Mesothelial cell of epicardium (in vitro differentiated cells): ENCODE results near the gene ANGPT4. TPM values are rescaled to one million over a fixed set of nuclear protein-coding genes. Genes with fewer than 3 reads are reported as not detected.
"Not testable (repeated sequence)": the region's sequence is repeated elsewhere in the genome, so short reads cannot be mapped to it uniquely, and the experiment has no call there.

Source experiments
- DNase-seq, 2 experiments: peaks; one replicate each; pipeline ENCODE4 v3.0.0; 2021; ENCODE audit warnings: low spot score in 2 of 2; ENCODE audit not compliant: unreplicated experiment in 2 of 2
- H3K27ac Mint-ChIP-seq: 2 replicates; pipeline ENCODE4 v1.8.0; 2021; ENCODE audit warnings: mixed read lengths
- H3K27me3 Mint-ChIP-seq: 2 replicates; pipeline ENCODE4 v1.8.0; 2021; ENCODE audit warnings: low read depth, mixed read lengths
- H3K36me3 Mint-ChIP-seq: 2 replicates; pipeline ENCODE4 v1.8.0; 2021; ENCODE audit warnings: mixed read lengths
- H3K4me1 Mint-ChIP-seq: 2 replicates; pipeline ENCODE4 v1.8.0; 2021; ENCODE audit warnings: mixed read lengths
- H3K4me3 Mint-ChIP-seq: 2 replicates; pipeline ENCODE4 v1.8.0; 2021; ENCODE audit warnings: mild to moderate bottlenecking, moderate library complexity, mixed read lengths
- H3K9me3 Mint-ChIP-seq: 2 replicates; pipeline ENCODE4 v1.8.0; 2021; ENCODE audit warnings: mixed read lengths
- CTCF ChIP-seq: fragments of 200-600 bp; sonication (generic); IDR thresholded peaks from one replicate; pipeline ENCODE4 v1.5.0; 2021; ENCODE audit warnings: antibody characterized with exemption; ENCODE audit not compliant: unreplicated experiment
- total RNA-seq: library from RNA; stranded (reverse); gene quantifications from 3 replicates; pipeline ENCODE4 v1.2.1, GENCODE V29; 2021

Gene ANGPT4
- total RNA-seq, 1 donor from 2014 or later = 0.31 TPM

GRCh38 chr20:854601-855000 is 61.5 kb downstream of the ANGPT4 start:
- H3K27me3 Mint-ChIP-seq = no peaks in the 10 kb centered on the region
- H3K27ac Mint-ChIP-seq = no peak overlapping the region
- peaks cover 4% of the 10 kb centered on the region for H3K4me1 Mint-ChIP-seq
- no peak for TF ChIP-seq CTCF
- DNase-seq = no peak
- H3K36me3 Mint-ChIP-seq = peaks cover 9% of the 10 kb centered on the region
- no peak overlapping the region for H3K4me3 Mint-ChIP-seq
- peaks cover 4% of the 10 kb centered on the region for H3K9me3 Mint-ChIP-seq

- Mint-ChIP-seq H3K4me3 (no peak overlapping the region), H3K36me3 (peaks cover 9% of the 10 kb centered on the region), H3K27ac (no peak overlapping the region), H3K9me3 (peaks cover 4% of the 10 kb centered on the region), H3K27me3 (no peaks in the 10 kb centered on the region), H3K4me1 (peaks cover 4% of the 10 kb centered on the region)
- no peak for DNase-seq
- no peak for TF ChIP-seq CTCF
Observed at GRCh38 chr20:853406-853996, 62.6 kb downstream of the ANGPT4 start.

- not testable (repeated sequence) for H3K4me3 Mint-ChIP-seq, H3K27ac Mint-ChIP-seq, H3K9me3 Mint-ChIP-seq, DNase-seq, H3K27me3 Mint-ChIP-seq, H3K36me3 Mint-ChIP-seq, H3K4me1 Mint-ChIP-seq
Observed at GRCh38 chr20:848731-849130, 67.4 kb downstream of the ANGPT4 start.

- peaks cover 5% of the 10 kb centered on the region for H3K4me1 Mint-ChIP-seq
- no peak overlapping the region for H3K4me3 Mint-ChIP-seq
- H3K36me3 Mint-ChIP-seq = peaks cover 8% of the 10 kb centered on the region
- H3K27ac Mint-ChIP-seq = no peak overlapping the region
- TF ChIP-seq CTCF = no peak
- no peak for DNase-seq
- peaks cover 2% of the 10 kb centered on the region for H3K9me3 Mint-ChIP-seq
- H3K27me3 Mint-ChIP-seq = peaks cover 2% of the 10 kb centered on the region
Observed at GRCh38 chr20:848193-848592, 67.9 kb downstream of the ANGPT4 start.

GRCh38 chr20:846894-847278 is 69.2 kb downstream of the ANGPT4 start:
- Mint-ChIP-seq H3K9me3 (no peaks in the 10 kb centered on the region), H3K27me3 (peaks cover 13% of the 10 kb centered on the region), H3K36me3 (peaks cover 5% of the 10 kb centered on the region), H3K4me1 (peaks cover 14% of the 10 kb centered on the region), H3K4me3 (no peak overlapping the region), H3K27ac (no peak overlapping the region)
- no peak for DNase-seq
- TF ChIP-seq CTCF = no peak

GRCh38 chr20:845941-846893 is 69.9 kb downstream of the ANGPT4 start:
- Mint-ChIP-seq H3K9me3 (no peaks in the 10 kb centered on the region), H3K4me1 (peaks cover 17% of the 10 kb centered on the region), H3K27me3 (peaks cover 16% of the 10 kb centered on the region), H3K27ac (no peak overlapping the region), H3K36me3 (peaks cover 5% of the 10 kb centered on the region), H3K4me3 (peak overlapping the region; percentile 51)
- no peak for DNase-seq
- no peak for TF ChIP-seq CTCF
